Tibial nerve (tissue), 3 donors: ENCODE results near the gene TMCC1.

Experiments used
- CTCF ChIP-seq, 5 experiments: fragments of 200-600 bp in 3 of 5; fragments of 450-650 bp in 2 of 5; sonication (generic) in 3 of 5; IDR thresholded peaks; one replicate each; pipeline ENCODE4 v1.5.1; 2016 to 2019; ENCODE audit warnings: antibody characterized with exemption in 5 of 5, mild to moderate bottlenecking in 3 of 5, moderate library complexity in 2 of 5
- POLR2A ChIP-seq, 2 donors: fragments of 450-650 bp; IDR thresholded peaks; one replicate each; pipeline ENCODE4 v1.6.1; 2017; ENCODE audit warnings: antibody characterized with exemption in 2 of 2, mild to moderate bottlenecking in 2 of 2, moderate library complexity in 2 of 2

- TF ChIP-seq POLR2A (IDR thresholded peaks at IDR 0.05) (no peak), CTCF (IDR thresholded peaks at IDR 0.05) (no peak)
Measured at GRCh38 chr3:129727707-129728106, 165.8 kb downstream of the TMCC1 start.
